LNCaP clone FGC (cell line): ENCODE results near the gene CELF2.

Experiments used
- DNase-seq: peaks from one replicate; pipeline ENCODE4 v3.0.0-alpha.2; 2011; ENCODE audit warnings: low read depth
- H3K4me3 ChIP-seq: 2 replicates; pipeline ENCODE4 v1.5.1; 2011; ENCODE audit warnings: mild to moderate bottlenecking, low read depth, low read length, control low read depth
- TF ChIP-seq, protein P1 (sequence below): IDR thresholded peaks from 2 replicates; pipeline ENCODE4 v1.5.1; 2012; ENCODE audit warnings: mild to moderate bottlenecking; ENCODE audit not compliant: control insufficient read depth, insufficient read depth; ENCODE audit errors: extremely low read depth

The CELF2 gene

DNA sequence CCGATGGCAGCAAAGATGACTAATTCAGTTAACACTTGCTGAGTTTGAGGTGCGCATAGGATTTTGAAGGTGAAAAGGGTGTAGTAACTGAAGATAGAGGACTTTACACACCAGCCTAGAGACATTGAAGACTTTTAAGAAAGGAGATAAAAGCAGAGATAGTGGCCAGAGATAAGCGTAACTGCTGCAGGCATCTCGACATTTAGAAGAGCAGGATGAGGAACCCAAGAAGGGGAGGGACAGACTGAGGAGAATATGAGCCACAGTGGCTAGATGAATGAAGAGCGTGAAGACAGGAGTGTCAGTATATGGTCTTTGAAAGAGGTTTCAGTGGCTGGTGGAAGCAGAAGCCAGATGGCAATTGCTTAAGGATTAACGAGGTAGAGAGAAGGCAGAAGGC lies 71.6 kb downstream of the CELF2 start:
- TF ChIP-seq, protein P1, sequence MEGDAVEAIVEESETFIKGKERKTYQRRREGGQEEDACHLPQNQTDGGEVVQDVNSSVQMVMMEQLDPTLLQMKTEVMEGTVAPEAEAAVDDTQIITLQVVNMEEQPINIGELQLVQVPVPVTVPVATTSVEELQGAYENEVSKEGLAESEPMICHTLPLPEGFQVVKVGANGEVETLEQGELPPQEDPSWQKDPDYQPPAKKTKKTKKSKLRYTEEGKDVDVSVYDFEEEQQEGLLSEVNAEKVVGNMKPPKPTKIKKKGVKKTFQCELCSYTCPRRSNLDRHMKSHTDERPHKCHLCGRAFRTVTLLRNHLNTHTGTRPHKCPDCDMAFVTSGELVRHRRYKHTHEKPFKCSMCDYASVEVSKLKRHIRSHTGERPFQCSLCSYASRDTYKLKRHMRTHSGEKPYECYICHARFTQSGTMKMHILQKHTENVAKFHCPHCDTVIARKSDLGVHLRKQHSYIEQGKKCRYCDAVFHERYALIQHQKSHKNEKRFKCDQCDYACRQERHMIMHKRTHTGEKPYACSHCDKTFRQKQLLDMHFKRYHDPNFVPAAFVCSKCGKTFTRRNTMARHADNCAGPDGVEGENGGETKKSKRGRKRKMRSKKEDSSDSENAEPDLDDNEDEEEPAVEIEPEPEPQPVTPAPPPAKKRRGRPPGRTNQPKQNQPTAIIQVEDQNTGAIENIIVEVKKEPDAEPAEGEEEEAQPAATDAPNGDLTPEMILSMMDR, result no peak
- DNase-seq, result no peak
- H3K4me3 ChIP-seq, result no peak overlapping the region

DNA sequence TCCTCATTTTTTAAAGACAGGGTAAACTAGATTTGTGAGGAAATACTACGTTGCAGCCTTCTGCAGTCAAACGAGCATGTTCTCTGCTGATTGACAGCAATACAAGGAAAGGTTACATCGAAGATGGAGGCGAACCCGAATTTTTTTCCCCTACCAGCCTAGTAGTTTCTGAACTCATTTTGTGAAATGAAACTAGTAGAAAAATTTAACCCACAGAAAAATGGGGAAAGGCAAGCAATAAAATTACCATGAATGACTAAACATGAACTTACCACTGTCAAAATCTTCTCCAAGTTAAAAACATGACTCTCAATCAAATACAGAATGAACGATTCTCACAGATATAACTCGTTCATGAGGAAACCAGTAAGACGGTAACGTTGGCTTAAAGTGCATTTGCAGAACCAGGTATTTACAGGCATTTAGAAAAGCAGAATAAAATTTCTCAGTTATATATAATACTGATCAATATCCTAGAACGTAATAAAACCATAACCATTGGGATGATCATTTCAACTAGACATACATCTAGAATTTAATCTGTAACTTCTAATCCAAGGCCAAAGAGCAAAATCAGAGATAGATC lies 73.9 kb downstream of the CELF2 start:
- no peak for DNase-seq
- TF ChIP-seq, protein P1, result no peak
- H3K4me3 ChIP-seq, result no peak overlapping the region

DNA sequence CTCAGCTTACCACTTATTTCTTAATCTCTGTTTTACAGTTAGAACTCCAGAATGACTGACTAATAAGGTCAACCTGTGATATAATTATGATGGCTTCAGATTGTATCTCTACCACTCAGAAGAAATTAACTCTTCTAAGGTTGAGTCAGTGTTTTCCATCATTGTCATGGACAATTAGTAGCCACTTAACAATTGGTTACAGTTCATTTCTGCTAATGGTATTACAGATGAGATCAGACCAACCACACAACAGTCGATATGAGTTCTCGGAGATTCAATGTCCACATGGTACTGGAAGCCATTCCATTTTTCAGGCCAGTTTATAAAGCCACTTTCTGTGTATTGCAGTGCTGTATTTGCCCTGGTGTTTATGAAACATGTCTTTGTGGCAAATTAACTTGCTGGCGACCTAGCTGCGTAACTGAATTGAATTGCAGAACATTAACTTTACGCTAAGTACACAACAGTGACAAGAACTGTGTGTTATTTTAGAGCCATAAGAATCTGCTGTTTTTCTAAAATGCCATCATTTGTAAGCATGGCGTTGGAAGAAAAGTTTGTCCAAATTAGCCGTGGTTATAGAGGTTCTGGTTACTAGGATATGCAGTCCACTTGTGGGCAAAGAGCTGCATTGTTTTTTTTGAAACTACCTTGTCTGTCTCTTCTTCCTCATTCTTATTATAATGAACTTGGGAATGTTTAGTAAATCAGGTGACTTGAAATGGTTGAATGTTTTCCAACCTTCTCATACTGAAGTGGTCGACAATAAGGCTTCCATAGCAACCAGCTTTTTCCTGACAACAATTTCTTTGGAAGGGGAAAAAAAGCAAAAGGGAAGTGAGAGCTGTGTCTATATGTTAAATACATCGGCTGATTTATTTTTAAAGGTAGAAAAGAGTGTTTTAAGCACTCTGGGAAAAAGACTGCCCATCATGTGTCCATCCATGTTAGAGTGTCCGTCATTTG lies 76.4 kb downstream of the CELF2 start:
- TF ChIP-seq, protein P1, result no peak
- no peak for DNase-seq
- no peak overlapping the region for H3K4me3 ChIP-seq

DNA sequence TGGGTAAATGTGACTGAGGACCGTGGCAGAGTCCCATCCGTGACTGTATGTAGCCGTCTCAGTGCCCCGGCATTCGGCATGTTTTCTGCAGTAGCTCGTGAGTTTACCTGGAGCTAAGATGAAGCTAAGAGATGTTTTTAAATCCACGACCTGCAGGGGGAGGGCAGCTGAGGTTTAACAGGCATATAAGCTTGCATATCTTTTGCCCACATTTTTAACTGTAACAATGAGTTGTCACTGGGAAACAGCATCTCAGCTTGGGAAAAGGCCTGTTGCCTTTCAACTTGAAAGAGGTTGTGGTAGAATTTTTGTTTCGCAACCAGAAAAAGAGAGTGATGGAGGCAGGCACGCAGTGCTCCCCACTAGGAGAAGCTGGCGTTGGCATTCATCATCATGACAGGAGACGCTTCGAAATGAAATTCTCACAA lies 77.7 kb downstream of the CELF2 start:
- DNase-seq, result no peak
- no peak overlapping the region for H3K4me3 ChIP-seq
- TF ChIP-seq, protein P1, result no peak

DNA sequence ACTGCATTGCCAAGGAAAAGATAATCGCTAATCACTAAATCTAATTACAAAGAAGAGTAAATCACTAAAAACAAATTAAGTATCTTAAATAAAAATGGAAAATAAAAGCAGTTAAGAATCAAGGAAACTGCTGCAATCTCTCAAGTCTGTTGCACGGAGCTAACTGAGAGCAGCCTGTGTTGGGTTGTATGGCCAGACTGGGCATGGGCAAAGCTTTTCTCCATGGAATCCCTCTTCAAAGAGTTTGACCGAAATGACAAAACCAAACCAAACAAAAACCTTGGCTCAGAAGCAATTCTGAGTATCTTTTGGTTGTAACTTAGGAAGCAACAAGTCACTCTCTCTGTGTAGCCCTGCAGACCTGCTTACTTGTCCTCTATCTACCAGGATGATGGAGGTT lies 78.8 kb downstream of the CELF2 start:
- no peak for DNase-seq
- H3K4me3 ChIP-seq, result no peak overlapping the region
- TF ChIP-seq, protein P1, result no peak

DNA sequence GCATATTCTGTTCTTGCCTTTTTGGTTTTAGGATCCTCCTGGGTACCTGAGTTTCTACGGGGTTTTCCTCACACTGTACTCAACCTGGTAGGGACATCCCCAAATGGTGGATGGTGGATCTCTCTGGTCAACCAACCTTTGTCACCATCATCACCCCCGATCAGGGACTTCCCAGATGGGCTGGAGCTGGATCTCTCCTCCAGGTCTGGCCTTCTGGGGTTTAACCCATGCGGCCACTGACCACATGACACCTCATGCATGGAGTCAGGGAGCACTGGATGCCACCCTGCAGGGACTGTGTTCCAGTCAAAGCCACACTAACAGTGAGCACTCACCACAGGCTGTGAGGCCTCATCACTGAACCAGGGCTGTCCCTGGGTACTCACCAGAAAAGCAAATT lies 80.0 kb downstream of the CELF2 start:
- TF ChIP-seq, protein P1, result no peak
- no peak for DNase-seq
- no peak overlapping the region for H3K4me3 ChIP-seq
